ENCODE measurements around the gene PRB3. TPM values are rescaled to one million over a fixed set of nuclear protein-coding genes. Genes with fewer than 3 reads are reported as not detected.

PRB3 gene
- not detected for total RNA-seq
- long read RNA-seq, donor 1 = 0 reads
- long read RNA-seq, donor 2 = 0 reads

DNA sequence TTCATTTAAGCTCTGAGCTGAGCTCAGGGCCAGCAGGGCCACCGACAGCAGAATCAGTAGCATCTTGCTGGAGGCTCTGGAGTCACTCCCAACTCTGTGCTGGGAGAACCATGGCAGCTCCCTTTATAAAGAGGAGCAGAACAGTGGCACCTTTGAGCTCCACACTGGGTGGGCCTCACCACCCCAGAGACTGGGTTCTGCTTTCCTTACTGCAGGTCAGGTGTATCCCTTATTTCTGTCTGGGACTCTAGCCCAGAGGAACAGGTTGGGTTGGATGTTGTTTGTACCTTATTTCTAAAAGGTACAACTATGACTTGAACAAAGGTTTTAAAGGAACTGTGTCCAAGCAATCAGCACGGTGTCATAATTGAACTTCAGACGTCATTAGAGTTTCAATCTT is at the start of gene PRB3:
TSS of gene PRB3 (minus strand) at position 101 of the 400 bp plus-strand sequence. CDS start at position 63, 38 bp downstream.
- intact Hi-C loops (cut with DNase I) = no loop called here
- no peak for DNase-seq (ENCODE audit: low spot score)

DNA sequence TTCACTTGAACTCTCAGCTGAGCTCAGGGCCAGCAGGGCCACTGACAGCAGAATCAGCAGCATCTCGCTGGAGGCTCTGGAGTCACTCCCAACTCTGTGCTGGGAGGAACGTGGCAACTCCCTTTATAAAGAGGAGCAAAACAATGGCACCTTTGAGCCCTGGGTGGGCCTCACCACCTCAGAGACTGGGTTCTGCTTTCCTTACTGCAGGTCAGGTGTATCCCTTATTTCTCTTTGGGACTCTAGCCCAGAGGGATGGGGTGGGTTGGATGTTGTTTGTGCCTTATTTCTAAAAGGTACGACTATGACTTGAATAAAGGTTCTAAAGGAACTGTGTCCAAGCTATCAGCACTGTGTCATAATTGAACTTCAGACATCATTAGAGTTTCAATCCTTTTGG is 40.8 kb upstream of the PRB3 start, which contains the start of gene PRB4:
TSS of gene PRB4 (minus strand) at position 101 of the 400 bp plus-strand sequence. CDS start at position 63, 38 bp downstream.
- DNase-seq (ENCODE audit: low spot score) = no peak
- intact Hi-C loops (cut with DNase I) = no loop called here

DNA sequence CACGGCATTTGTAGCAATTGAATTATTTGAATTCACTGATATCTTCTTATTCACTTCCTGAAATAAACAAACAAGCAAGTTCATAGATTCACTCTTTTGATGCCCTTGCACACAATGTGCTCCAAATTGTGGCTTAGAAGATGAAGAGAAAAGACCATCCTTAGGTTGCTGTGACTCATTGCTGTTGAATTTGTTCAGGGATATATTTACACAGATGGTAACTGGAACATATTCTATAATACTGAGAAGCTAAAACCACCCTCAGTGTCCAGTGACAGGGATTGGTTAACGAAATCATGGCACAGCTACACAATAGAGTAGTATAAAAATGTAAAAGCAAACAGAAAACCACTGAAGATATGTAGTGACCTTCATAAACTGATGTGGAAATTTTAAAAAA is 37.6 kb upstream of the PRB3 start:
- DNase-seq (ENCODE audit: low spot score) = no peak
- intact Hi-C loops (cut with DNase I) = no loop called here

DNA sequence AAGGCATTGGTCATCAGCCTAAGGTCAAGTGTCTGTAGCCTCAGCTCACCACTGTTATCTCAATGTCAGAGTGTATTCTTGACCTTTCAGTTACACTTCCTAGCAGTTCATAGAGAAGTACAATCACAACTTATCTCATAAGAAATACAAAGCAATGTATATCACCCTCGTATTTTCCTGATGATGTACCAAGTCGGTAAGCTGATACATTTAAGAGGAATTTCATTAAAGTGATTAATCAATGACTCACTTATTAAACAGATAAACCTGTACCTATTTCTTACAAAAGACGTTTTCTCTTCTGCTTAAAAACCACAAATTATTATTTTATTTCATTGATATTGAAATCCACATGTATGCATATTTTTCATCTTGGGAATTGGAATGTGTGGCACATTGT is 3.9 kb upstream of the PRB3 start:
- intact Hi-C loops (cut with DNase I) = no loop called here
- DNase-seq (ENCODE audit: low spot score) = no peak

DNA sequence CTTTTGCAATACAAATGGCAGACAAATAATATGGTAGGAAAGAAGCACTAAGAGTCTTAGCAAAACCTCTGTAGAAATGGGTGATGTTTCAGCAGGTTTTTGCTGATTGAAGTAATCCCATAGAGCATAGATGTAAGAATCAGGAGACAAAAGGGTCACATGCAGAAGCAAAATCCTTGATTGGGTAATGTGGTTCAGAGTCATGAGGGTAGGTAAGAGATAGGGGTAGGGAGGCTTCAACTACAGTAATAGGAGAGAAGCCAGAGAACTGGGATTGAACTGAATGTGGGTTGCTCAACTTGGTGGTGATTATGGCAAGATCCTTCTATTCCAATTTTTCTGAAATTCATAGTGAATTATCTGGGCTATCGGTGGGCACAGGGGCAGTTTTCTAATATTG is 5.0 kb downstream of the PRB3 start:
- intact Hi-C loops (cut with DNase I) = no loop called here
- no peak for DNase-seq (ENCODE audit: low spot score)

DNA sequence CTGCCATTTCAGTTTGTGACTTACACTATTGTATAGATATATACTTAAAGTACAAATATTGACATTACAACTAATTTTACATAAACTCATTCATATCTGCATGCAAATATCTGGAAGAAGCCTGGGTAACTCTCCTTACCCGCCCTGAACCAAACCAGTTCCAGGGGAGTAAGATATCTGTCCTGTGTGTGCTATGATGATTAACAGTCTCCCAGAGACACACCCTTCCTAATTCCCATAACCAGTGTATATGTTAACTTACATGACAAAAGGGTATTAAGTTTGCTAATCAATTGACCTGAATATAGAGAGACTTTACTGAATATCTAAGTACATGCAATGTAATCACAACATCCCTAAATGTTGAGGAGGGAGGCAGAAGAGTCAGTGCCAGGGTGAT is 23.0 kb downstream of the PRB3 start:
- DNase-seq (ENCODE audit: low spot score) = no peak
- intact Hi-C loops (cut with DNase I) = no loop called here

DNA sequence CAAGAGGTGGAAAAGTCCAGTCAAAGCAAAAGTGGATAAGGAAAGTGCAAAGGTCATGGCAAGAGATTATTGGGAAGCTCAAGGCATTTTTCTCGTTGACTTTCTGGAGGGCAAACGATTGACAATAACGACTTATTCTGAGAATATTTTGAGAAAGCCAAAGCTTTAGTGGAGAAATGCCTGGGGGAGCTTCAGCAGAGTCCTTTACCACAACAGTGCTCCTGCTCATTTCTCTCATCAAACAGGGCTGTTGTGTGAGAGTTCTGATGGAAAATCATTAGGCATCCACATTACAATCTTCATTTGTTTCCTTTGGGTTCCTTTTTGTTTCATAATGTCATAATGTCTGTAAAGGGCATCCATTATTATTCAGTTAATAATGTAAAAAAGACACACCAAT is 26.9 kb downstream of the PRB3 start:
- DNase-seq (ENCODE audit: low spot score) = no peak
- intact Hi-C loops (cut with DNase I) = no loop called here

DNA sequence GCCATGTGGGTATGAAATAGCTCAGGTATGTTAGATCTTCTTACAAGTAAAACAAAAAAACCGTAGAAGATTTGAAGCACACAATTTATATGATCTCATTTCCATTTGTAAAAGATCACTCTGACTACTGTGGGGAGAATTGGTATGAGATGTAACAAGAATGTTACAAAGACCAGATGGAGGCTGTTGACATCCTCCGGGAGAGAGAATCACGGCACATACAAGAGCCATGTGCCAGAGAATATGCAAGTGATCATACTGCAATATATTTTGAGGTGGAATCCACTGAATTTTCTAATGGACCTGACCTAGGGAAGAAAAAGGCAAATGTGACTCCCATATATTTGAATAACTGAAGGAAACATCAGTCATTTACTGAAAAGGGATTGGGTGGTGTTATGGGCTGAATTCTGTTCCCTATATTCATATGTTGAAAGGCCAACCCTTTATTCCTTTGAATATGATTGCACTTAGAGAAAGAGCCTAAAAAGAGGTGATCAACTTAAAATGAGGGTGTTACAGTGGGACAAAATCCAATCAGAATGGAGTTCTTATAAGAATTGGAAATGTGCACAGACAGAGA is 29.1 kb downstream of the PRB3 start:
- DNase-seq (ENCODE audit: low spot score) = no peak
- intact Hi-C loops (cut with DNase I) = no loop called here

DNA sequence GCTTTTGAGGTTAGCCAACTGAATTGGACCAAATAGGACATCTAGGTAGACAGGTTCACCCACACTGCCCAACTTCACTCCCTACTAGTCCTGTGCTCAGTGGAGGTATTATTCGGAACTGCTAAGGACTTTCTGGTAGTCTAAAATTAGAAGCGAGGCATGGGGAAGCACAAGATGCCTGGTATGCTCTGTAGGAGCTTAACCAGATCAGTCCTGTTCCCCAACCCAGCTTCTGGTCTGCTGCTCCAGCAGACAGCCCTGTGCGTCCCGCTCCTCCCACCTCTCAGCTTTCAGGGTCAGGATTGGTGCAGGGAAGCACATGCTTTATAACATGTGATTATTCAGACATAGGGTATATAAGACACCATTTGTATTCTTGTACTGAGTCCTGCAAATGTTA is 31.2 kb downstream of the PRB3 start:
- intact Hi-C loops (cut with DNase I) = no loop called here
- DNase-seq (ENCODE audit: low spot score) = no peak

DNA sequence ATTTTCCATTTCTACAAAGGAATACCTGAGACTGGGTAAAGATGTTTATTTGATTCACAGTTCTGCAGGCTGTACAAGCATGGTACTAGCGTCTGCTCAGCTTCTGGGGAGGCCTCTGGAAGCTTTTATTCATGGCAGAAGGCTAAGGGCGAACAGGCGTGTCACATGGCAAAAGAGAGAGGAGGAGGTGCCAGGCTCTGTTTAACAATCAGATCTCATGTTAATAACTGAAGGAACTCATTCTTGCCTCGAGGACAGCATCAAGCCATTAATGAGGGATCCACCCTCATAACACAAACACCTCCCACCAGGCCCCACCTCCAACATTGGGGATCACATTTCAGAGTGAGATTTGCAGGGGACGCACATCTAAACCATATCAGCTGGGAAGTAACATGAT is 36.0 kb downstream of the PRB3 start:
- intact Hi-C loops (cut with DNase I) = no loop called here
- no peak for DNase-seq (ENCODE audit: low spot score)

DNA sequence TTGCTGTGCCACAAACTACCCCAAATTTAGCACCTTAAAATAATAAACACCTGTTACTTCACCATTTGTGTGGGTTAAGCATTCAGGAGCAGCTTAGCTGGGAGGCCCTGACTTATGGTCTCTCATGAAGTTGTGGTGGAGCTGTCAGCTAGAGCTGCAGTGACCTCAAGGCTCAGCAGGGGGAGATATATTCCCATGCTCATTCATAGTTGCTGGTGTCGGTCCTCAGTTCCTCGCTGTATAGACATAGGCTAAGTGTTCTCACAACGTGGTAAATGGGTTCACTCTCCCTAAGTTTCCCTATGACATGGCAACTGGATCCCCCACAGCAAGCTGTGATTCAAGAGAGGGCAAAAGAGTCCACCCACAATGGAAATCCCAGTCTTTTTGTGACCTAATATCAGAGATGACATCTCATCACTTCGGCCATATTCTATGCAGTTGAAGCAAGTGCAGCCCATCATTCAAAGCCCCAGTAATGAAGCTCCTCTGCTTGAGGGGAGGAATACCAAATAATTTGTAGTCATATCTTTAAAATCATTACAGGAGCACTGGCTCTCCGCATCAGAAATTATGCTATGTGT is 41.1 kb downstream of the PRB3 start:
- intact Hi-C loops (cut with DNase I) = no loop called here
- no peak for DNase-seq (ENCODE audit: low spot score)

DNA sequence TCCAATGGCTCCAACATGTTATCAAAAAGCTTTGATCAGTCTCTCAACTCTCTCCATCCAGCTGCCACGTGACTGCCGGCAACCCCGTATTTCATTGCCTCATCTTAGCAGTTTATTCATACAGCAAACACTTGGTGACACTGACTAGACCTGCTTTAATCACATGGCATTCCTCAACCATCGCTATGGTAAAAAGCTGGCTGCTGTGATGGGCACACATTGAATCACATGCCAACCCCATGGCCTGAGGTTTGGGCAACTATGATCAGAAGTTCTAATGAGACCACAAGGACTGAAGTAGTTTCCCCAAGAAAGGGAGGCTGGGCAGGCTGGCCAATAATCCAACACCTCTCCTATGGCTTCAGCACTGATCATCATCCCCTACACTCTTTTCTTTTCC is 42.1 kb downstream of the PRB3 start:
- intact Hi-C loops (cut with DNase I) = no loop called here
- no peak for DNase-seq (ENCODE audit: low spot score)

Other genes with a start within 250 kb of the PRB3 start
- 1 to 10 TPM; 4.3 to 5.9 TPM for gene TAS2R19, start 247.1 kb downstream of the PRB3 start, total RNA-seq
- gene TAS2R31, start 238.3 kb downstream of the PRB3 start, total RNA-seq = 1 to 10 TPM; 3.3 to 4.7 TPM
- 1 to 10 TPM; 2.2 to 2.4 TPM for gene TAS2R46, start 207.4 kb downstream of the PRB3 start, total RNA-seq
- gene TAS2R43, start 177.4 kb downstream of the PRB3 start, total RNA-seq = 1 to 10 TPM in 1 of 2 donors, under 1 TPM in 1; 0.33 to 1.3 TPM
- 1 to 10 TPM; 4.3 to 4.4 TPM for gene TAS2R30, start 135.1 kb downstream of the PRB3 start, total RNA-seq
- 10 to 100 TPM; 15.1 to 15.3 TPM for gene SMIM10L1, start 98.5 kb downstream of the PRB3 start, total RNA-seq
- gene TAS2R42, start 82.8 kb downstream of the PRB3 start, total RNA-seq = not detected
- gene PRB4, start 40.7 kb upstream of the PRB3 start, total RNA-seq = not detected
- not detected for gene PRB2, start 125.9 kb upstream of the PRB3 start, total RNA-seq